GM23338 (cell line): ENCODE data around the gene DNAAF8. TPM values are rescaled to one million over a fixed set of nuclear protein-coding genes. Genes with fewer than 3 reads are reported as not detected.

ENCODE experiments used
- ATAC-seq: fragments of 200-7000 bp; cut with Tn5 transposase; 3 replicates; pipeline ENCODE4 v1.9.1; 2020
- DNase-seq: peaks from one replicate; pipeline ENCODE4 v3.0.0-alpha.2; 2015; ENCODE audit warnings: low spot score
- H2AFZ ChIP-seq: fragments of 200-600 bp; sonication (generic); 2 replicates; pipeline ENCODE4 v1.8.0; 2016; ENCODE audit warnings: antibody characterized with exemption, mild to moderate bottlenecking, moderate library complexity
- H3F3A ChIP-seq: fragments of 200-600 bp; sonication (generic); replicated peaks from 2 replicates; pipeline ENCODE4 v1.8.0; 2017; ENCODE audit warnings: antibody characterized with exemption, mixed run types, low read depth
- H3K27ac ChIP-seq: fragments of 200-600 bp; sonication (generic); 2 replicates; pipeline ENCODE4 v1.6.1; 2016; ENCODE audit warnings: low read depth
- H3K27me3 ChIP-seq: fragments of 200-600 bp; sonication (generic); 2 replicates; pipeline ENCODE4 v1.8.0; 2016; ENCODE audit warnings: mild to moderate bottlenecking, mixed run types, moderate library complexity; ENCODE audit not compliant: insufficient read depth
- H3K36me3 ChIP-seq: fragments of 200-600 bp; sonication (generic); 2 replicates; pipeline ENCODE4 v1.8.0; 2016; ENCODE audit warnings: mild to moderate bottlenecking; ENCODE audit not compliant: insufficient read depth
- H3K4me1 ChIP-seq: fragments of 200-600 bp; sonication (generic); 2 replicates; pipeline ENCODE4 v1.8.0; 2016; ENCODE audit warnings: mild to moderate bottlenecking, moderate library complexity; ENCODE audit not compliant: insufficient read depth
- H3K4me2 ChIP-seq: fragments of 200-600 bp; sonication (generic); 2 replicates; pipeline ENCODE4 v1.7.1; 2017; ENCODE audit warnings: mixed run types
- H3K4me3 ChIP-seq: fragments of 200-600 bp; sonication (generic); 2 replicates; pipeline ENCODE4 v1.6.1; 2016; ENCODE audit warnings: mixed run types
- H3K79me2 ChIP-seq: fragments of 200-600 bp; sonication (generic); replicated peaks from 2 replicates; pipeline ENCODE4 v1.8.0; 2017; ENCODE audit warnings: mild to moderate bottlenecking; ENCODE audit not compliant: insufficient read depth
- H3K9me2 ChIP-seq: fragments of 200-600 bp; sonication (generic); 2 replicates; pipeline ENCODE4 v1.8.0; 2017; ENCODE audit not compliant: insufficient read depth
- H4K20me1 ChIP-seq: fragments of 200-600 bp; sonication (generic); replicated peaks from 2 replicates; pipeline ENCODE4 v1.8.0; 2017; ENCODE audit warnings: mild to moderate bottlenecking; ENCODE audit not compliant: insufficient read depth
- H3K27ac Mint-ChIP-seq: 2 replicates; pipeline ENCODE4 v1.8.0; 2020; ENCODE audit warnings: inconsistent platforms, mild to moderate bottlenecking, moderate library complexity, mixed read lengths
- H3K27me3 Mint-ChIP-seq: 3 replicates; pipeline ENCODE4 v1.8.0; 2022; ENCODE audit warnings: low read depth, mild to moderate bottlenecking, moderate library complexity, mixed read lengths, inconsistent platforms; ENCODE audit not compliant: insufficient read depth, poor library complexity
- H3K36me3 Mint-ChIP-seq: 3 replicates; pipeline ENCODE4 v1.8.0; 2021; ENCODE audit warnings: low read depth, mild to moderate bottlenecking, inconsistent platforms, moderate library complexity, mixed read lengths
- H3K4me1 Mint-ChIP-seq: 3 replicates; pipeline ENCODE4 v1.8.0; 2020; ENCODE audit warnings: mild to moderate bottlenecking, inconsistent platforms, mixed read lengths
- H3K4me3 Mint-ChIP-seq: 3 replicates; pipeline ENCODE4 v1.8.0; 2021; ENCODE audit warnings: moderate library complexity, mild to moderate bottlenecking, inconsistent platforms, mixed read lengths
- H3K9me3 Mint-ChIP-seq: 3 replicates; pipeline ENCODE4 v1.8.0; 2020; ENCODE audit warnings: moderate library complexity, mild to moderate bottlenecking, inconsistent platforms, mixed read lengths
- EZH2phosphoT487 ChIP-seq: fragments of 200-600 bp; sonication (generic); IDR thresholded peaks from one replicate; pipeline ENCODE4 v1.8.1; 2018; ENCODE audit warnings: antibody characterized with exemption; ENCODE audit not compliant: unreplicated experiment
- STAT1 ChIP-seq: IDR thresholded peaks from one replicate; pipeline ENCODE4 v1.6.1; 2016; ENCODE audit warnings: antibody characterized with exemption; ENCODE audit not compliant: unreplicated experiment
- ZNF331 ChIP-seq: fragments of 250-450 bp; sonication (Bioruptor Pico); IDR thresholded peaks from 2 replicates; pipeline ENCODE4 v1.5.0; 2020; ENCODE audit warnings: low read depth, mild to moderate bottlenecking, moderate library complexity
- polyA plus RNA-seq: library from polyadenylated mRNA; unstranded; fragments of >200 nt; fragmentation: Nextera tagmentation; extraction: Ambion mirVana; gene quantifications from 2 replicates; pipeline ENCODE4 v1.2.1, GENCODE V29; 2016
- total RNA-seq: library from RNA; depleted of rRNA; stranded (reverse); fragments of >200 nt; shearing (Covaris generic); gene quantifications from 2 replicates; pipeline ENCODE4 v1.2.3, GENCODE V29; 2014
- TF ChIP-seq, protein P1 (sequence below): fragments of 250-450 bp; sonication (Bioruptor Pico); IDR thresholded peaks from 2 replicates; pipeline ENCODE4 v1.5.0; 2020; ENCODE audit warnings: mild to moderate bottlenecking, moderate library complexity

Gene DNAAF8
- total and polyA plus RNA-seq, 2 experiments from 2014 or later, result 0.34 to 1.3 TPM

DNA sequence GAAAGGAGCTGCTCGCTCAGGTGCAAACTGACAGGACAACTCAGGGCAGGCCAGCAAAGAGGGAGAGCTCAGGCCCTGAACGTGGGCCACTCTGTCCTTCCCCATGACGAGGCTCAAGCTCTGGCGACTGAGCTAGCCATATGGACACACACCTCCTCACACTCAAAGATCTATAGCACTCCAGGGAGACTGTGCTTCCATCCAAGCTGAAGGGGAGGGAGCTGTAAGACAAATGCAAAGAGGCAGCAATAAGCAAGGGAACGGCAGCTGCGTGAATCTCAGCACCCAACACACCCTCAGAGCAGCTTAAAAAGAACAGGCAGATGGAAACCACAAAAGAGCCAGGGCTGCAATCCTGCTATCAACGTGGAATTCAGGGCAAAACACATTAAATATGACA lies 27.5 kb upstream of the DNAAF8 start (continued):
- TF ChIP-seq, protein P1, sequence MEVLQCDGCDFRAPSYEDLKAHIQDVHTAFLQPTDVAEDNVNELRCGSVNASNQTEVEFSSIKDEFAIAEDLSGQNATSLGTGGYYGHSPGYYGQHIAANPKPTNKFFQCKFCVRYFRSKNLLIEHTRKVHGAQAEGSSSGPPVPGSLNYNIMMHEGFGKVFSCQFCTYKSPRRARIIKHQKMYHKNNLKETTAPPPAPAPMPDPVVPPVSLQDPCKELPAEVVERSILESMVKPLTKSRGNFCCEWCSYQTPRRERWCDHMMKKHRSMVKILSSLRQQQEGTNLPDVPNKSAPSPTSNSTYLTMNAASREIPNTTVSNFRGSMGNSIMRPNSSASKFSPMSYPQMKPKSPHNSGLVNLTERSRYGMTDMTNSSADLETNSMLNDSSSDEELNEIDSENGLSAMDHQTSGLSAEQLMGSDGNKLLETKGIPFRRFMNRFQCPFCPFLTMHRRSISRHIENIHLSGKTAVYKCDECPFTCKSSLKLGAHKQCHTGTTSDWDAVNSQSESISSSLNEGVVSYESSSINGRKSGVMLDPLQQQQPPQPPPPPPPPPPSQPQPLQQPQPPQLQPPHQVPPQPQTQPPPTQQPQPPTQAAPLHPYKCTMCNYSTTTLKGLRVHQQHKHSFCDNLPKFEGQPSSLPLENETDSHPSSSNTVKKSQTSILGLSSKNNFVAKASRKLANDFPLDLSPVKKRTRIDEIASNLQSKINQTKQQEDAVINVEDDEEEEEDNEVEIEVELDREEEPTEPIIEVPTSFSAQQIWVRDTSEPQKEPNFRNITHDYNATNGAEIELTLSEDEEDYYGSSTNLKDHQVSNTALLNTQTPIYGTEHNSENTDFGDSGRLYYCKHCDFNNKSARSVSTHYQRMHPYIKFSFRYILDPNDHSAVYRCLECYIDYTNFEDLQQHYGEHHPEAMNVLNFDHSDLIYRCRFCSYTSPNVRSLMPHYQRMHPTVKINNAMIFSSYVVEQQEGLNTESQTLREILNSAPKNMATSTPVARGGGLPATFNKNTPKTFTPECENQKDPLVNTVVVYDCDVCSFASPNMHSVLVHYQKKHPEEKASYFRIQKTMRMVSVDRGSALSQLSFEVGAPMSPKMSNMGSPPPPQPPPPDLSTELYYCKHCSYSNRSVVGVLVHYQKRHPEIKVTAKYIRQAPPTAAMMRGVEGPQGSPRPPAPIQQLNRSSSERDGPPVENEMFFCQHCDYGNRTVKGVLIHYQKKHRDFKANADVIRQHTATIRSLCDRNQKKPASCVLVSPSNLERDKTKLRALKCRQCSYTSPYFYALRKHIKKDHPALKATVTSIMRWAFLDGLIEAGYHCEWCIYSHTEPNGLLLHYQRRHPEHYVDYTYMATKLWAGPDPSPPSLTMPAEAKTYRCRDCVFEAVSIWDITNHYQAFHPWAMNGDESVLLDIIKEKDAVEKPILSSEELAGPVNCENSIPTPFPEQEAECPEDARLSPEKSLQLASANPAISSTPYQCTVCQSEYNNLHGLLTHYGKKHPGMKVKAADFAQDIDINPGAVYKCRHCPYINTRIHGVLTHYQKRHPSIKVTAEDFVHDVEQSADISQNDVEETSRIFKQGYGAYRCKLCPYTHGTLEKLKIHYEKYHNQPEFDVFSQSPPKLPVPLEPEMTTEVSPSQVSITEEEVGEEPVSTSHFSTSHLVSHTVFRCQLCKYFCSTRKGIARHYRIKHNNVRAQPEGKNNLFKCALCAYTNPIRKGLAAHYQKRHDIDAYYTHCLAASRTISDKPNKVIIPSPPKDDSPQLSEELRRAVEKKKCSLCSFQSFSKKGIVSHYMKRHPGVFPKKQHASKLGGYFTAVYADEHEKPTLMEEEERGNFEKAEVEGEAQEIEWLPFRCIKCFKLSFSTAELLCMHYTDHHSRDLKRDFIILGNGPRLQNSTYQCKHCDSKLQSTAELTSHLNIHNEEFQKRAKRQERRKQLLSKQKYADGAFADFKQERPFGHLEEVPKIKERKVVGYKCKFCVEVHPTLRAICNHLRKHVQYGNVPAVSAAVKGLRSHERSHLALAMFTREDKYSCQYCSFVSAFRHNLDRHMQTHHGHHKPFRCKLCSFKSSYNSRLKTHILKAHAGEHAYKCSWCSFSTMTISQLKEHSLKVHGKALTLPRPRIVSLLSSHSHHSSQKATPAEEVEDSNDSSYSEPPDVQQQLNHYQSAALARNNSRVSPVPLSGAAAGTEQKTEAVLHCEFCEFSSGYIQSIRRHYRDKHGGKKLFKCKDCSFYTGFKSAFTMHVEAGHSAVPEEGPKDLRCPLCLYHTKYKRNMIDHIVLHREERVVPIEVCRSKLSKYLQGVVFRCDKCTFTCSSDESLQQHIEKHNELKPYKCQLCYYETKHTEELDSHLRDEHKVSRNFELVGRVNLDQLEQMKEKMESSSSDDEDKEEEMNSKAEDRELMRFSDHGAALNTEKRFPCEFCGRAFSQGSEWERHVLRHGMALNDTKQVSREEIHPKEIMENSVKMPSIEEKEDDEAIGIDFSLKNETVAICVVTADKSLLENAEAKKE (CRISPR knock-in tag), result no peak
- no peak for TF ChIP-seq EZH2phosphoT487
- no peak for TF ChIP-seq ZNF331

DNA sequence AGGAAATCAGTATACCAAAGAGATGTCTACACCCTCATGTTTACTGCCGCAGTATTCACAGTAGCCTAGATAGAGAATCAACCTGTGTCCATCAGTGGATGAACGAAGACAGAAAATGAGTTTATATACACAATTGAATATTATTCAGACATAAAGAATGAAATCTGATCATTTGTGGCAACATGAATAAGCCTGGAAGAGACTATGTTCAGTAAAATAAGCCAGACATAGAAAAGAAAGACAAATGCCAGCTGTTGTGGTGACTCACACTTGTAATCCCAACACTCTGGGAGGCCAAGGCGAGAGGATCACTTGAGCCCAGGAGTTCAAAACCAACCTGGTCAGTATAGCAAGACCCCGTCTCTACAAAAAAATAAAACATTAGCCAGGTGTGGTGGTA lies 24.9 kb upstream of the DNAAF8 start:
- no peak for TF ChIP-seq STAT1
- Mint-ChIP-seq H3K4me3 (no peak overlapping the region), H3K36me3 (peaks cover 62% of the 10 kb centered on the region)

More for the DNA sequence above, 24.9 kb upstream of the DNAAF8 start:
- Histone ChIP-seq H3K9me2 (no peaks in the 10 kb centered on the region), H3K79me2 (peaks cover 32% of the 10 kb centered on the region), H3K36me3 (peaks cover 5% of the 10 kb centered on the region), H3K27me3 (no peaks in the 10 kb centered on the region), H2AFZ (no peak overlapping the region), H3F3A (no peaks in the 10 kb centered on the region; the same call in 1 of the 2 replicates), H3K4me3 (no peak overlapping the region), H4K20me1 (peaks cover 18% of the 10 kb centered on the region), H3K4me2 (no peak overlapping the region), H3K4me1 (peaks cover 8% of the 10 kb centered on the region), H3K27ac (no peak overlapping the region)
- Mint-ChIP-seq H3K4me1 (peaks cover 16% of the 10 kb centered on the region), H3K9me3 (no peaks in the 10 kb centered on the region), H3K27me3 (peaks cover 5% of the 10 kb centered on the region), H3K27ac (no peak overlapping the region)
- ATAC-seq, result no peak
- DNase-seq, result no peak
